GM10266 (cell line): ENCODE data around the gene RASGRF2.

Source experiments
- DNase-seq: peaks from one replicate; pipeline ENCODE4 v3.0.0; 2012; ENCODE audit errors: extremely low spot score
- TF ChIP-seq, protein P1 (sequence below): IDR thresholded peaks from 2 replicates; pipeline ENCODE4 v1.5.1; 2012; ENCODE audit warnings: mild to moderate bottlenecking, low read depth; ENCODE audit not compliant: control insufficient read depth, insufficient read depth; ENCODE audit errors: missing control alignments

Gene RASGRF2

DNA sequence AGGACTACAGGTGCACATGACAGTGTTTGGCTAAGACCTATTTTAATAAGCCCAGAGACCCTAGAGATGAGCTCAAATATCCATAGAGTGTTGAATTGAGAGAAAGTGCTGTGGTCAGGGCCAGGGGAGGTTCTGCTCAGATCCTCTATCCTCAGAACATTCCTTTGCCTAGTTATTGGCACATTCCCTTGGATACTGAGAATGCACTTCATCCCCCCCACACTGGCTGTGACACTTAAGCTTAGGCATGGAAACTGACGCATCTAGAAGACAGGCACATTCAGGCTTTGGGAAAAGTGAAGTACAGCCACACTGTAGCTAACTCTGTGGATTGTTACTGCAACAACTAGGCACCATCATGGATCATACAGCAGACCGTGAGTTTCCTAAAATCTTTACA is 27.1 kb upstream of the RASGRF2 start:
- DNase-seq, result no peak
- TF ChIP-seq, protein P1, sequence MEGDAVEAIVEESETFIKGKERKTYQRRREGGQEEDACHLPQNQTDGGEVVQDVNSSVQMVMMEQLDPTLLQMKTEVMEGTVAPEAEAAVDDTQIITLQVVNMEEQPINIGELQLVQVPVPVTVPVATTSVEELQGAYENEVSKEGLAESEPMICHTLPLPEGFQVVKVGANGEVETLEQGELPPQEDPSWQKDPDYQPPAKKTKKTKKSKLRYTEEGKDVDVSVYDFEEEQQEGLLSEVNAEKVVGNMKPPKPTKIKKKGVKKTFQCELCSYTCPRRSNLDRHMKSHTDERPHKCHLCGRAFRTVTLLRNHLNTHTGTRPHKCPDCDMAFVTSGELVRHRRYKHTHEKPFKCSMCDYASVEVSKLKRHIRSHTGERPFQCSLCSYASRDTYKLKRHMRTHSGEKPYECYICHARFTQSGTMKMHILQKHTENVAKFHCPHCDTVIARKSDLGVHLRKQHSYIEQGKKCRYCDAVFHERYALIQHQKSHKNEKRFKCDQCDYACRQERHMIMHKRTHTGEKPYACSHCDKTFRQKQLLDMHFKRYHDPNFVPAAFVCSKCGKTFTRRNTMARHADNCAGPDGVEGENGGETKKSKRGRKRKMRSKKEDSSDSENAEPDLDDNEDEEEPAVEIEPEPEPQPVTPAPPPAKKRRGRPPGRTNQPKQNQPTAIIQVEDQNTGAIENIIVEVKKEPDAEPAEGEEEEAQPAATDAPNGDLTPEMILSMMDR, result no peak

DNA sequence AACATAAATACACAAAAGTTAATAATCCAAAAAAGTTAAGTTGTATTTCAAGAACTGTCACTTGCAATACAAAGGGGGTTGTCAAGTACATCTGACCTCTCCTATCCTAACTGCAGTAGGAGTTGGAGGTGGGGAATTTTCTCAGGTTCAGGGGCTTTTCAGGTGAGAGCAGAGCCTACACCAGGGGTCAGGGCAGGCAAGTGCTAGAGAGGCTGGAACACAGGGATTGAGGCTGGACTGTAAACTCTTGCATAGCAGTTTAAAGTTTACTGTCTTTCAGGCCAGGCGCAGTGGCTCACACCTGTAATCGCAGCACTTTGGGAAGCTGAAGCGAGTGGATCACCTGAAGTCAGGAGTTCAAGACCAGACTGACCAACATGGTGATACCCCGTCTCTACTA is 25.4 kb upstream of the RASGRF2 start:
- TF ChIP-seq, protein P1, result no peak
- no peak for DNase-seq

DNA sequence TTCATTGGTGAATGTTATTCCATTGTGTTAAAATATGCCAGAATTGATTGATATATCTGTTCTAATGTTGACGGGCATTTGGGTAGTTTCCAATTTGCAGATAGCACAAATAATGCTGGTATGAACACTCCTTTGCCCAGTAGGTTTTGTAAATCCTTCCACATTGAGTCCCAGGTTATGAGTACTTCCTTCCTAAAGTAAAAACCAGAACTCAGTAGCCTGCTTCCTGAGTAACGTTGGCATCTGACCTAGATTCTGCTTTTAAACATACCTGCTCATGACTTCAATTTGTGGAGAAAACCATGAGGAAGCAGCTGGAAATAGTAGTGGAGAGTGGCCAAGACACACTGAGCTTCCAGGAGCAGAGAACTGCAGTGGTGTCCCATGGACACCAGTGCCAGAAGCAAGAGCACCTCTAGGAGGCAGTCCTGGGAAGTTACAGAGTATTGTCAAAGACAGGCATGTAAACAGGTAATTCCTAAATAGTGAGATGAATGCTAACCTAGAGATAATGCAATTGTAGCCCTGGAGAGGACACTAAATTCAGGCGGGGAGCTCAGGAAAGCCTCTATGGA is 24.3 kb upstream of the RASGRF2 start:
- TF ChIP-seq, protein P1, result peak; percentile 38
- no peak for DNase-seq

DNA sequence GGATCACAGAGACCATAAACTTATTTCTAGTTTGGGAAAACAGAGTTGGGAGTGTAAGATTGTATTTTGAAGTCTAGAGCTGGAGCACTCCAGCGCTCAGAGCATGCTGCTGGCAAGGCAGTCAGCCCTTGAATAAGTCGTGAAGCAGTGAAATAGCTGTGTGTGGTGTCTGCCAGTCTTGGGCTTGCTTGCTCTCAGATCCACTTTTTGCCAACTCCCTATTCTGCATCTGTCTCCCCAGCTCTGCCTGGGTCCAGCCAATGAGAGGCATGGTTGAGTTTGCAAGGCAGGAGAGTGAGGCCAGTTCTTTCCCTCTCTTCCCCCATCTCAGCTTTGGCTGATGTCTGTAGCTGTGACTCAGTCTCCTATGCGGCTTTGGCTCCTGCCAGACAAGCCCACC is 23.3 kb upstream of the RASGRF2 start:
- TF ChIP-seq, protein P1, result no peak
- DNase-seq, result no peak

DNA sequence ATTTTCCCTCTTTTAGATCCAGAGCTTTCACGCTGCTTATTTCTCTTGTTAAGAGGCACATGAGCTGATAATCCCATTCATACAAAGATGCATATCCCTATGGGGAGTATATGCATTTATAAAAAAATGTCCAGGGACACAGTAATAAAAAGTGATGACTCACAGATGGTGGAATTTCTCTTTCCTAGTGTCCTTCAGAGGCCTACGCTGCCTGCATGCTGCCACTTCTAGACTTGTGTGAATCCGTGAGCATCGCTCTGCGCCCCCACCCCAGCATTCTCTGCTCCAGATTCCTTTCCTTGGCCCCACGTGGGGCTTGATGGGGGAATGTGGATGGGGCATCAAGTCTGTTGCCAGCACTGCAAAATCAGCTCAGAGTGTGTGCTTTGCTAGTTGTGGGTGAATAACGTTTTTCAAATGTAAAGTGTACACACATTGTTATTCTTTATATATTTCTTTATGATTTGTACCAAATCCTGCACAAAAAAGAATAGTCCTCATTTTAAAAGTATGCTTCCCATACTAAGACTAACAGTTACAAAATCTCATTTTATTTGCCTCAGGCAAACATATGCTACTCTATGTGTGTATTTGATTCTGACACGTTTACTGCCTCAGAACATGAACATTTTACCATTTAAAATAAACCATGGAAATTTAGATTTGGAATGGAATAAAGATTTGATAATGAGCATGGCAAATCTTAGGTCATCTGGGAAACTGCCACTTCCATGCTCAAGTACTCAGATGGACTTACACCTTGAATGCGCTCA is 22.4 kb upstream of the RASGRF2 start:
- no peak for DNase-seq
- TF ChIP-seq, protein P1, result no peak

DNA sequence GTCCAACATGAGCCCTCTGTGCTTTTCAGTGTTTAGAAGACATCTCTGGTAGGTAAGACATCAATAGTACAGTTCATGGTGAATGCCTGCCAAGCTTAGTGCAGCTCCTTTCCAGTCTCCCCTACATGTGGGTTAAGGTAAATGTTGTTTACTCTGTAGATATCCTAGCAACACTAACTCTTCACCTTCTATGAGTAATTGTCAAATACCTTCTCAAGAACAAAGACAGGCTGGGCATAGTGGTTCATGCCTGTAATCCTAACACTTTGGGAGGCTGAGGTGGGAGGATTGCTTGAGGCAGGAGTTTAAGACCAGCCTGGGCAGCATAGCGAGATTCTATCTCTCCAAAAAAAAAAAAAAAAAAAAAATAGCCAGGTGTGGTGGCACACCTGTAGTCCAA is 18.7 kb upstream of the RASGRF2 start:
- TF ChIP-seq, protein P1, result no peak
- no peak for DNase-seq

DNA sequence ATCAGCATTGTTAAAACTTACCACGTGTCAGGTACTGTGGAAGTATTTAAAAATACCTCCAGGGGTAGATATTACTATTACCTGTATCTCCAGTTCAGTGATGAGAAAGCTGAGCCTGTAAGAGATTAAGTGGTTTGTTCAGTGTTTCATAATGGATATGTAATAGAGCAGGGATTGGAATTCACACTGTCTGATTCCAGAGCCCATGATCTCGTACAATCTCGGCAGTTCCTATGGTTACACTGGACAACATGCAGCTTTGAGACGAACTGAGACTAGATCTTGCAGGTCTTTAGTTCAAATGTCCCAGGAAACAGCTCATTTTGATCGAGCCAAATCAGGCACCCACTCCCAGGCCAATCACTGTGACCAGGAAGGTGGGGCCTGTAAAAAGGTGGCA is 8.8 kb upstream of the RASGRF2 start:
- TF ChIP-seq, protein P1, result no peak
- no peak for DNase-seq
